MM.1S (cell line): ENCODE measurements around the gene AIMP1.

Experiments
- DNase-seq: peaks from one replicate; pipeline ENCODE4 v3.0.0-alpha.2; 2015
- H2AFZ ChIP-seq: fragments of 300-600 bp; sonication (generic); 2 replicates; pipeline ENCODE4 v1.6.0; 2016; ENCODE audit warnings: antibody characterized with exemption, low read length
- H3F3A ChIP-seq: fragments of 300-600 bp; sonication (generic); 2 replicates; pipeline ENCODE4 v1.6.1; 2016; ENCODE audit warnings: mild to moderate bottlenecking, antibody characterized with exemption, low read length, moderate library complexity, mixed read lengths; ENCODE audit not compliant: insufficient read depth
- H3K27ac ChIP-seq: fragments of 300-600 bp; sonication (generic); 2 replicates; pipeline ENCODE4 v1.5.1; 2016; ENCODE audit warnings: mild to moderate bottlenecking, low read length
- H3K27me3 ChIP-seq: fragments of 300-600 bp; sonication (generic); replicated peaks from 2 replicates; pipeline ENCODE4 v1.6.0; 2016; ENCODE audit warnings: low read length; ENCODE audit not compliant: insufficient read depth
- H3K36me3 ChIP-seq: fragments of 300-600 bp; sonication (generic); replicated peaks from 2 replicates; pipeline ENCODE4 v1.6.1; 2016; ENCODE audit warnings: mild to moderate bottlenecking, low read length, mixed read lengths; ENCODE audit not compliant: insufficient read depth
- H3K4me1 ChIP-seq: fragments of 300-600 bp; sonication (generic); 2 replicates; pipeline ENCODE4 v1.6.1; 2016; ENCODE audit warnings: low read length, mixed read lengths
- H3K4me2 ChIP-seq: fragments of 300-600 bp; sonication (generic); 2 replicates; pipeline ENCODE4 v1.6.0; 2016; ENCODE audit warnings: low read depth, low read length
- H3K4me3 ChIP-seq: fragments of 300-600 bp; sonication (generic); 2 replicates; pipeline ENCODE4 v1.5.1; 2016; ENCODE audit warnings: low read length, mixed read lengths
- H3K79me2 ChIP-seq: fragments of 300-600 bp; sonication (generic); 2 replicates; pipeline ENCODE4 v1.6.1; 2016; ENCODE audit warnings: mixed run types, low read length, mixed read lengths
- H3K9ac ChIP-seq: fragments of 300-600 bp; sonication (generic); 2 replicates; pipeline ENCODE4 v1.6.1; 2016; ENCODE audit warnings: low read length, mixed read lengths
- H3K9me2 ChIP-seq: fragments of 300-600 bp; sonication (generic); replicated peaks from 2 replicates; pipeline ENCODE4 v1.6.1; 2016; ENCODE audit warnings: mild to moderate bottlenecking, low read length, mixed read lengths; ENCODE audit not compliant: insufficient read depth
- H3K9me3 ChIP-seq: fragments of 300-600 bp; sonication (generic); replicated peaks from 2 replicates; pipeline ENCODE4 v1.6.1; 2016; ENCODE audit warnings: mild to moderate bottlenecking, low read length, mixed read lengths; ENCODE audit not compliant: insufficient read depth
- H4K20me1 ChIP-seq: fragments of 300-600 bp; sonication (generic); 2 replicates; pipeline ENCODE4 v1.6.1; 2016; ENCODE audit warnings: mild to moderate bottlenecking, low read length, moderate library complexity, mixed read lengths; ENCODE audit not compliant: insufficient read depth
- CTCF ChIP-seq: fragments of 300-600 bp; sonication (generic); IDR thresholded peaks from 2 replicates; pipeline ENCODE4 v1.5.1; 2016; ENCODE audit warnings: antibody characterized with exemption, low read length, mixed read lengths
- EZH2 ChIP-seq: fragments of 300-600 bp; sonication (generic); optimal IDR thresholded peaks from 2 replicates; pipeline ENCODE3; 2017; ENCODE audit warnings: low read depth, mild to moderate bottlenecking, antibody characterized with exemption, low read length, mixed read lengths
- EZH2phosphoT487 ChIP-seq: fragments of 300-600 bp; sonication (generic); IDR thresholded peaks from 2 replicates; pipeline ENCODE4 v1.6.1; 2018; ENCODE audit warnings: antibody characterized with exemption, low read length

Gene AIMP1

GRCh38 chr4:106347167-106347566 lies 30.8 kb downstream of the AIMP1 start:
- Histone ChIP-seq H3K27me3 (no peaks in the 10 kb centered on the region), H3K4me1 (no peaks in the 10 kb centered on the region), H3K79me2 (peaks cover 24% of the 10 kb centered on the region), H3K9me3 (no peaks in the 10 kb centered on the region), H2AFZ (no peak overlapping the region), H3K4me2 (no peak overlapping the region), H3F3A (no peaks in the 10 kb centered on the region), H3K9me2 (no peaks in the 10 kb centered on the region), H3K27ac (no peak overlapping the region), H3K36me3 (no peaks in the 10 kb centered on the region; the same call in 1 of the 2 replicates), H4K20me1 (0 out of 2 replicates have a peak, but pooled peaks cover 4% of the 10 kb centered on the region), H3K4me3 (no peak overlapping the region), H3K9ac (no peak overlapping the region)
- TF ChIP-seq CTCF: no peak
- no peak for TF ChIP-seq EZH2phosphoT487
- no peak for TF ChIP-seq EZH2
- no peak for DNase-seq

GRCh38 chr4:106351016-106351415 lies 34.7 kb downstream of the AIMP1 start:
- no peak overlapping the region for H3K27ac ChIP-seq
- no peaks in the 10 kb centered on the region for H3K27me3 ChIP-seq
- H3K9ac ChIP-seq: no peak overlapping the region
- no peaks in the 10 kb centered on the region for H4K20me1 ChIP-seq
- H3F3A ChIP-seq: no peaks in the 10 kb centered on the region
- no peaks in the 10 kb centered on the region for H3K9me3 ChIP-seq
- H2AFZ ChIP-seq: no peak overlapping the region
- TF ChIP-seq EZH2 (no peak), CTCF (no peak), EZH2phosphoT487 (no peak)
- no peak overlapping the region for H3K4me2 ChIP-seq
- no peak overlapping the region for H3K4me3 ChIP-seq
- no peaks in the 10 kb centered on the region for H3K9me2 ChIP-seq
- no peaks in the 10 kb centered on the region; the same call in 1 of the 2 replicates for H3K36me3 ChIP-seq
- no peaks in the 10 kb centered on the region for H3K4me1 ChIP-seq
- no peak for DNase-seq
- no peaks in the 10 kb centered on the region for H3K79me2 ChIP-seq

- Histone ChIP-seq H4K20me1 (no peaks in the 10 kb centered on the region), H3K9me3 (no peaks in the 10 kb centered on the region), H3K4me1 (no peaks in the 10 kb centered on the region), H3F3A (no peaks in the 10 kb centered on the region), H3K9me2 (no peaks in the 10 kb centered on the region), H3K9ac (no peak overlapping the region), H3K27me3 (no peaks in the 10 kb centered on the region), H3K79me2 (no peaks in the 10 kb centered on the region), H3K36me3 (no peaks in the 10 kb centered on the region), H3K27ac (no peak overlapping the region), H3K4me3 (no peak overlapping the region), H3K4me2 (no peak overlapping the region), H2AFZ (no peak overlapping the region)
- no peak for TF ChIP-seq EZH2phosphoT487
- no peak for TF ChIP-seq CTCF
- no peak for TF ChIP-seq EZH2
- no peak for DNase-seq
Observed at GRCh38 chr4:106353786-106354185, 37.4 kb downstream of the AIMP1 start.
